Stimulated activated CD4-positive, alpha-beta T cell treated with anti-CD3 and anti-CD28 coated beads, Interleukin-4, amount 100 ng/mL, for 48 hours (primary cell): ENCODE results near the gene TESK2.
A peak's percentile ranks its signal among the peaks of the same experiment; 100 is the strongest.
"Not testable (repeated sequence)": the region's sequence is repeated elsewhere in the genome, so short reads cannot be mapped to it uniquely, and the experiment has no call there.

Experiments
- DNase-seq, 2 donors: peaks; one replicate each; pipeline ENCODE4 v3.0.0-alpha.2; 2020; ENCODE audit warnings: low read depth in 2 of 2

TESK2 gene

DNA sequence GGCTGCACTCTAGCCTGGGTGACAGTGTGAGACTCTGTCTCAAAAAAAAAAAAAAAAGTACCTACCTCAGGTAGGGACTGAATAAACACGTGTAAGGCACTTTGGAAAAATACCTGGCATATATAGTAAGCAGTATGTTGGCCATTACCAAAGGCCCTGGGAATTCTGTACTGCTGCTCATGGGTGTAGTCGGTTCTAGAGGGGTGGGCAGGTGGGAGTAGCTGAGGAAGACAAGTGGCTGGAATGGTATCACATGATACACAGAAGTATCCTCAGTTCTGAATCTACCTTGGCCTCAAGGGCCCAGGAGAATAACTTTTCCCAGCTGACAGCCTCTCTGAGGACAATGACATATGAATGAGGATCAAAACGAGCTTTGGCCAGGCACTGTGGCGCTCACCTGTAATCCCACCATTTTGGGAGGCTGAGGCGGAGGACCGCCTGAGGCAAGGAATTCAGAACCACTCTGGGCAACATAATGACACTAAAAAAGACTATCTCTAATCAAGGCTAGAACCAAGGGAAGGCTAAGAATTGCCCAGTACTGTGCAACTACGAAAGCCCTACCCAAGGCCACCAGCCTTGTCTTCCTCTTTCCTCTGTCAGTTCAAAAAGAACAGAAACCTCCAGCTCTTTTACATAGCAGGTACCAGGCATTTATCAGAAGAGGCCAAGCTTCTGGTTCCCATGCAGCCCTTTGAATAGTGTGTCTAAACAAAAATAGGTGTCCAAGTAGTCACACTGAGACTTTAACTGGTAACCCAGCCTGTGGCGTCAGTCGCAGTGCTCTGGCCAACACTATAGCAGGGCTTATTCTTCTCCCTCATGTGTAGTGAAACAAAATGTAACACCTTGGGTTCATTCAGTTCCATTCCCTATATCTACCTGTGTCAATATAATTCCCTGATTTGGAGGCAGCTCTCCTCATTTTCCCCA lies 19.3 kb upstream of the TESK2 start:
- no peak for DNase-seq

- no peak for DNase-seq
Measured at GRCh38 chr1:45508295-45509151, 17.6 kb upstream of the TESK2 start.

DNA sequence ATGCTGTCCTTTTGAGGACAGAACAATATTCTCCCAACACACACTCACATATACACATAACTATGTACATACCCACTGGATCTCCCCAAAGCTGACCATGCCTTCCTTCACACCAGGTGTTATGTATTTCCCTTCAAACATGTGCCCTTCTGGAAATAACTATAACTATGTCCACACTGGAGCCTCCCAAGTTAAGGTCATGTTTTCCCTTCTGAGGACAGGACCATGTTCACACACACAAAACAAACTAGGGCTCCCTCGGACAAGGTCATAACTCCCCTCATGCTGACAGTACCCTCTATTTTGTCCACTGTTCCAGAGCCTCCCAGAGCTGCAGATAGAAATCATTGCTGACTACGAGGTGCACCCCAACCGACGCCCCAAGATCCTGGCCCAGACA lies 16.9 kb upstream of the TESK2 start:
- DNase-seq = no peak

DNA sequence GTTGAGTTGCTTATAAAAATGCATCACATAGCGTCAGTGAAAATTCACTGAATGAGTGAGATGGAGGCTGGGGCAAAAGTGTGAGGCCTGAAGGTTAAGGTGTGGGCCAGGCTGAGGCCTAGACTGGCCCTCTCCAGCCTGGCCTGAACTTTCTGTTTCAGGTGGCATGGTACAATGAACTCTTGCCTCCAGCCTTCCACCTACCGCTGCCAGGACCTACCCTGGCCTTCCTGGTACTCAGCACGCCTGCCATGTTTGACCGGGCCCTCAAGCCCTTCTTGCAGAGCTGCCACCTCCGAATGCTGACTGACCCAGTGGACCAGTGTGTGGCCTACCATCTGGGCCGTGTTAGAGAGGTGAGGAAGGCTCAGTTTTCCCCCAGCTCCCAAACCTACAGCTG lies 16.2 kb upstream of the TESK2 start:
- no peak for DNase-seq

DNA sequence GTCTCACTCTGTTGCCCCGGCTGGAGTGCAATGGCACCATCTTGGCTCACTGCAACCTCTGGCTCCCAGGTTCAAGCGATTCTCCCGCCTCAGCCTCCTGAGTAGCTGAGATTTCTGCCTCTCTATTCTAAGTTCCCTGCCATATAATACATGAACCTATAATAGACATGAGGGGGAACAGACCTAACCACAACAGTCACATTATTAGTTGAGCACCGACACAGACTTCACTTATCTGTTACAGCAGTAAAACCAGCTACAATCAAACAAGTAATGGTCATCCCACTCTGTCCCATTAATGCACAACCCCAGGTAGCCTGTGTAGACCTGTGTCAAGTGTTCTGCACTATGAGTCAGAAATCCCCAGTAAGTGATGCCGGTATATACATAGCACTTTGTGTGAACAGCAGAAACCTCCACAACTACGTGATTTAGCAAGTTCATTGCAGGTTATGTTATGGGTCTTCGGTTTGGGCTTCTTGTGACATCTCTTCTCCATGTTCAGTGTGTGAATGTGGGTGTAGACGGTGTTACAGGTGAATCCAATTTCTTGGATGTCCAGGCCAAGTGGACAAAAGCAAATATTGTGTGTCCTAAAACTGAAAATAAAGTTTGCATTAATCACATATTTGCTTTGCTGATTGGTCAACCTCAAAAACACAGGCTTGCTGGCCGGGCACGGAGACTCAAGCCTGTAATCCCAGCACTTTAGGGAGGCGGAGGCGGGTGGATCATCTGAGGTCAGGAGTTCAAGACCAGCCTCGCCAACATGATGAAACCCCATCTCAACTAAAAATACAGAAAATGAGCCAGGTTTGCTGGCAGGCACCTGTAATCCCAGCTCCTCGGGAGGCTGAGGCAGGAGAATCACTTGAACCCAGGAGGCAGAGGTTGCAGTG lies 12.7 kb upstream of the TESK2 start:
- DNase-seq = no peak

GRCh38 chr1:45501505-45501859 lies 10.5 kb upstream of the TESK2 start:
- no peak for DNase-seq

DNA sequence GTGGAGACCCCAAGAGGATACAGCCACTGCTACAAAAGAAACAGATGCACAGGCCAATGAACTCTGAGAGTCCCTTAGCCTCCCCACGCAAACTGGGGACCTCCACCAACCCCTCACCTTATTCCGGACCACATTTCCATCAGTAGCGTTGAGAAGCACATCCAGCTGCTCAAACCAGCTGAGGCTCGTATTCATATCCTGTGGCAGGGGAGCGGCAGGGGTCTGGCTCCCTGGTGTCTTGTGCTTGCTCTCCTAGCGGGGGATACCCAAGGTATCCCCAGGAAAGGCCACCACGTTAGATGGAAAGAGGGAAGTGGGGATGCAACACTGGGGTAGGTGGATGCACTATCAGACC lies 8.4 kb upstream of the TESK2 start:
- no peak for DNase-seq

- DNase-seq = no peak
Measured at GRCh38 chr1:45498279-45498678, 7.3 kb upstream of the TESK2 start.

GRCh38 chr1:45493116-45493697 lies 2.2 kb upstream of the TESK2 start:
- no peak for DNase-seq

DNA sequence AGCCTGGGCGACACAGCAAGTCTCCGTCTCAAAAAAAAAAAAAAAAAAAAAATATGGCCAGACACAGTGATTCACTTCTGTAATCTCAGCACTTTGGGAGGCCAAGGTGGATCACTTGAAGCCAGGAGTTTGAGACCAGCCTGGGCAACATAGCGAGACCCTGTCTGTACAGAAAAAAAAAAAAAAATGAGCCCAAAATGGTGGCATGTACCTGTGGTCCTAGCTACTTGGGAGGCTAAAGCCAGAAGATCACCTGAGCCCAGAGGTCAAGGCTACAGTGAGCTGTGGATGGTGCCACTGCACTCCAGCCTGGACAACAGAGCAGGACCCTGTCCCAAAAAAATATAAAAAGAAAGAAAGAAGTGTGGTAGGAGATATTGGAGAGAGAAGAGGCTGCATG lies 1.7 kb upstream of the TESK2 start:
- DNase-seq = no peak

DNA sequence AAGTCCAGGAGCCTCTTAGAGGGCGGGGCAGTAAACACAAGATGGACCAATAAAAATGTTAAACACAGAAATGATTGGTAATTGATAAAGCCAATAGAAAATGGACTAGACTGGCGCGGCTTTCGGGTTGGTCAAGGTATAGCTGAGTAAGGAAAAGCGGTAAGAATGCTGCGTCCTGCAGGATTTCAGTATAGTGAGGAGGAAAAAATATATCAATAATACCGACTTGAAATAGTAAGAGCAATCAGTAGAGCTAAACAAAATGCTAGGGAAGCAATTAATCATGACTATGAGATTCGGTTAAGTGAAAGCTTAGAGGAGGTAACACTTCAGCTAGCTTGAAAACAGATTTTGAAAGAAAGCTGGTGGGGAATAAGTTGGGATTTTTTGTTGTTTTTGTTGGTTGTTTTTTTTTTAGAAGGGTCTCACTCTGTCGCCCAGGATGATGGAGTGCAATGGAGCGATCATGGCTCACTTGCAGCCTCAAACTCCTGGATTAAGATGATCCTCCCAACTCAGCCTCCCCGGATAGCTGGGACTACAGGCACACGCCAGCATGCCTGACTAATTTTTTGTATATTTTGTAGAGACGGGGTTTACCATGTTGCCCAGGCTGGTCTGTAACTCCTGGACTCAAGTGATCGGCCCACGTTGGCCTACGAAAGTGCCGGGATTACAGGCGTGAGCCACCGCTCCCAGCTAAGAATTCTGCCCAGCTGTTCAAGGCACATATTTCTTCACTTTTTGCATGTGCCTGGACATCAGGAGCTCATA lies 711 bp upstream of the TESK2 start:
- DNase-seq = no peak

DNA sequence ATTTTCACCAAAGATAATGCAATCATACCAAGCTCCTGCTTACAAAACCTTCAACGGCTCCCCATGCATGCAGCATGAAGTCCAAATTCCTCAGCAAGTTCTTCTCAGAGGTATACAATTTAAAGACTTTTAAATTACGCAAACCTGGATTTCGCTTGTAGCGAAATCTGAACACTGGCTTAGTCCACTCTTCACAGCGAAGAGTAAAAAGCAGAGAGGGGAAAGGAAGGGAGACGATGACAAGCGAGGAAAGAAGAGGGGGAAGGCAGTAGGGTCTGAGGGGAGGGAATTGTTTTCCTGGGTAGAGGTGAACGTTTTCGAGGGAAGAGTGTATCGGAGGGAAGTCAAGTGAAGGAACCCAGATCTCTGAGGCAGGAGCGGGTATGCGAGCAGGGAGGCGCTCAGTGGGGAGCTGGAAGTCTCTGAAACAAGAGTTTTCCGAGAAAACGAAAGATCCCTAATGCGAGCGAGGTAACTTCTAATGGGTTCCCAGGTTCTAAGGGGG lies 790 bp downstream of the TESK2 start:
- no peak for DNase-seq

DNA sequence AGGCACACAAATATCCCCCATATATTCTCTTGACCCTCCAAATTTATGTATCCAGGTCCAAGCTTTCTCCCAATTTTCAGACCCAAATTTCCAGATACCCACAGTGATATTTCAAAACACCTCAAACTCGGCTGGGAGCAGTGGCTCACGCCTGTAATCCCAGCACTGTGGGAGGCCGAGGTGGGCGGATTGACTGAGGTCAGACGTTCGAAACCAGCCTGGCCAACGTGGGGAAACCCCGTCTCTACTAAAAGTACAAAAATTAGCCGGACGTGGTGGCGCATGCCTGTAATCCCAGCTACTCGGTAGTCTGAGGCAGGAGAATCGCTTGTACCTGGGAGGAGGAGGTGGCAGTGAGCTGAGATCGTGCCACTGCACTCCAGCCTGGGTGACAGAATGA lies 1.6 kb downstream of the TESK2 start:
- DNase-seq = peak; percentile 30 to 56

DNA sequence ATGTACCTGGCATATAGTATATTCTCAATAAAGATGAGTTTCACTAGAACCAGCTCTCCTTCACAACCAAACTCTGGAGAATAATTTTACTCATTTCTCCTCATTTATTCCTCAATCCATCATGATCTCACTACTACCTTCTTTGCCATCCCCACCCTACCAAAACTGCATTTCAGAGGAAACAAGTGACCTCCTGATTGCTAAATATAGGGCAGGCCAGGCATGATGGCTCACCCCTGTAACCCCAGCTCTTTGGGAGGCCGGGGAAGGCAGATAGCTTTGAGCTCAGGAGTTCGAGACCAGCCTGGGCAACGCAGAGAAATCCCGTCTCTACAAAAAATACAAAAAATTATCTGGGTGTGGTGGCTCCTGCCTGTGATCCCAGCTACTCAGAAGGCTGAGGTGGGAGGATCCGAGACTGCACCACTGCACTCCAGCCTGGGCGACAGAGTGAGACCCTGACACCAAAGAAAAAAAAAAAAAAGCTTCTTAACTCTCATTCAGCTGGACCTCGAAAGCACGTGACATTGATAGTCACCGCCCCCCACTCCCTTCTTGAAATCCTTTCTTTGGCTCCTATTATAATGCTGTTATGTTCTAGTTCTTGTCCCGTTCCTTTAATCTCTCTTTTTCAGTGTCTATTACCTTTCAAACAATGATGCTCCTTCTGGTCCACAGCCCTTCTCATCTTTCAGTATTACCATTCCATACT lies 2.1 kb downstream of the TESK2 start:
- no peak for DNase-seq

DNA sequence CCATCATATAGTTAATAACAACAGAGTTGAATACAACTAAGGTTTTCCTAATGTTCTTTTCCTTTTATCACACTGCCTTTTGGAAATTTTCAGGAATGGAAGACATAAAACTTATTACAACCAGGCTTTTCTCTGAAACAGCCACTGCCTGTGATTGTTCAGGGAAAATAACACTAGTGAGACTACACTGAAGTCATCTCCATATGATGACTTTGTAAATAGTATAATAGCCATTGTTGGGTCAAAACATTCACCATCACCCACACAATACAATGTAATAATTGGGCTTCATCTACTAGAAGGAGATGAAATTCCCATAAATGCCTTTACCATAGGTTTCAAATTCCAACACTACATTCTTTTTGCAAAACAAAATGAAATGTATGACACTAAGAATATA lies 5.0 kb downstream of the TESK2 start:
- no peak for DNase-seq

DNA sequence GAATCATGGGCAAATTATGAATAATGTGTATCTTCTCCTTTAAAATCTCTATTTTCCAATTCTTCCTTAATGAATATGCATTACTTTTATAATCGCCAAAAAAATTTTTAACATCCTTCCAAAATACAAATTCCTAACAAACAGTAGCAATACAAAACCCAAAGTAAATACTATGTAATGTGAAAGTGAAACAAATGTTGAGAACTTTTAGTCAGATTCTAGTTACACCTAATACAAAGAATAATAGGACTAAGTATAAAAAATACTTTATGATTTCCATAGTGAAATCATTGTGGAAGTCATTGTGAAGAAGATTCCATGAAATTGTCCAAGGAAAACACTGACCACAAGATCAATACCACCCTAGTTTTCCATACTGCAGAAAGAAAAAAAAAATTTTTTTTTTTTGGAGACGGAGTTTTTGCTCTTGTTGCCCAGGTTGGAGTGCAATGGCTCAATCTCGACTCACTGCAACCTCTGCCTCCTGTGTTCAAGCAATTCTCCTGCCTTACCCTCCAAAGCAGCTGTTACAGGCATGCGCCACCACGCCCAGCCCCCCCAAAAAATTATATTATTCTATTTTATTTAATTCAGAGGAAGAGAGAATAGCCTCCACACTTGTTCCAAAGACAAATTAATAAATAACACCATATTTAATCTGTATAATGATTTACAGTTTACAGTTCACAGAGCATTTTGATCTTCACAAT lies 11.8 kb downstream of the TESK2 start:
- no peak for DNase-seq

DNA sequence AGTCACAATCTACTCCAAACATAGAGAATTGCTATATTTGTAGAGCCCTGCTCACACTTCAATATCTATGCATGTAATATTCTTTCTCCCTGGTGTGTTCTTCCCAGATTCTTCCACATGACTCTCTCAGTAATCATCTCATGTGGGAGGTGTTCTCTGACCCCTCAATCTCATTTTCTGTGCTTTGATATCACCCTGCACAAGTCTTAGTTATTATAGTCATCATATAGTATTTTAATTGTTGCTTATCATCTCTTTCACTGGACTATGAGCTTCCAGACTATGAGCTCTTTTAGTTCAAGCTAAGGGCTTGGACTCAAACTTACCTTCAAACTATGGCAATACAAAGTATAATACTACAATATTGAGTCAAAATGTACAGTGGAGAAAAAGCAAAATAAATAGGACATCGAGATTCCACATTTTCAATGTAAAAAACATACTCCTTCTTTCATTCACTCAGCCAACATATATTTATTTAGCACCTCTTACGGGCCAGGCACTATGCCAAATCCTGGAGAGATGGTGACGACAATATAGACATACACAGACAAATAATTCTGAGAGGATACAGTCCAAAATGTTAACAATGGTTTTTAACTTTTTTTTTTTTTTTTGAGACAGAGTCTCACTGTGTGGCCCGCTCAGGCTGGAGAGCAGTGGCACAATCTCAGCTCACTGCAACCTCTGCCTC lies 12.7 kb downstream of the TESK2 start:
- no peak for DNase-seq

DNA sequence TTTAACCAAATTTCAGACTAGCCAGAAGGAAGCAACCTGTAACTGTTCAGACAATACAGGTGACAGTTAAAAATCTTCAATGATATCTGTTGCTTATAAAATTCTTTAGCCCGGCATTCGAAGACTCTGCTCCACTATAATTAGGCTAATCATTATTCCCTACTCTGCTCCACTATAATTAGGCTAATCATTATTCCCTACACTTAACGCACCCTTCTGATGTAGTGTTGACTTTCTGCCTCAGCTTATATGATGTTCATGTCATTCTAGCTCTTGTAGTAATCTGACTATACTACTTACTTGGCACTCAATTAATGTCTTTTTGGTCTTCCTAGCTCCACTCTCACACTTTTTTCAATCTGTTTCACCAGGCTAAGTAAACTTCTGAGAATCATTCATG lies 13.3 kb downstream of the TESK2 start:
- no peak for DNase-seq

GRCh38 chr1:45474194-45474593 lies 16.8 kb downstream of the TESK2 start:
- not testable (repeated sequence) for DNase-seq
